CD4-positive, alpha-beta memory T cell (primary cell): ENCODE data around the gene PTPN4. TPM values are rescaled to one million over a fixed set of nuclear protein-coding genes. Genes with fewer than 3 reads are reported as not detected.

Source experiments
- CTCF ChIA-PET: fragments of 350-600 bp; sonication (Branson Sonifier 250); formaldehyde crosslinking; loops from one replicate; lab custom pipeline; 2021; ENCODE audit warnings: inconsistent platforms; ENCODE audit not compliant: partially characterized antibody; lab: Charles Lee
- POLR2A ChIA-PET: fragments of 350-600 bp; sonication (Branson Sonifier 250); formaldehyde crosslinking; loops from one replicate; lab custom pipeline; 2021; ENCODE audit not compliant: partially characterized antibody; lab: Charles Lee
- DNase-seq, 5 donors: peaks; one replicate each; pipeline versions ENCODE4 v3.0.0 to v3.0.0-alpha.2; 2020 to 2022; ENCODE audit warnings: mixed read lengths in 1 of 5
- H3K27ac ChIP-seq: one replicate; pipeline ENCODE4 v1.7.0; 2013; ENCODE audit warnings: low read depth, low read length
- H3K27me3 ChIP-seq: 2 replicates; pipeline ENCODE4 v1.7.0; 2013; ENCODE audit warnings: mild to moderate bottlenecking, low read length, moderate library complexity; ENCODE audit not compliant: insufficient read depth
- H3K36me3 ChIP-seq: 2 replicates; pipeline ENCODE4 v1.7.0; 2013; ENCODE audit warnings: mild to moderate bottlenecking, low read length, moderate library complexity; ENCODE audit not compliant: insufficient read depth
- H3K4me1 ChIP-seq: 2 replicates; pipeline ENCODE4 v1.7.0; 2013; ENCODE audit warnings: mild to moderate bottlenecking, low read length, moderate library complexity; ENCODE audit not compliant: insufficient read depth
- H3K4me3 ChIP-seq, 2 donors: one replicate each; pipeline ENCODE4 v1.7.0; 2013; ENCODE audit warnings: low read length in 2 of 2, mild to moderate bottlenecking in 1 of 2
- H3K9me3 ChIP-seq, 2 donors: one replicate each; pipeline ENCODE4 v1.7.0; 2013; ENCODE audit warnings: low read length in 2 of 2, control low read depth in 1 of 2; ENCODE audit not compliant: control insufficient read depth in 1 of 2
- H3K27ac Mint-ChIP-seq, 7 donors: one replicate each; pipeline ENCODE4 v1.8.0; 2020 to 2021; ENCODE audit warnings: mixed read lengths in 7 of 7, mild to moderate bottlenecking in 6 of 7, inconsistent platforms in 3 of 7, moderate library complexity in 3 of 7
- H3K27me3 Mint-ChIP-seq, 2 donors: one replicate each; pipeline ENCODE4 v1.8.0; 2020 to 2021; ENCODE audit warnings: mixed read lengths in 2 of 2
- H3K36me3 Mint-ChIP-seq, 2 donors: one replicate each; pipeline ENCODE4 v1.8.0; 2020 to 2021; ENCODE audit warnings: mixed read lengths in 2 of 2, inconsistent platforms in 1 of 2, mild to moderate bottlenecking in 1 of 2
- H3K4me1 Mint-ChIP-seq, 4 donors: one replicate each; pipeline ENCODE4 v1.8.0; 2020 to 2021; ENCODE audit warnings: mixed read lengths in 4 of 4, mild to moderate bottlenecking in 1 of 4
- H3K4me3 Mint-ChIP-seq, 8 donors: one replicate each; pipeline ENCODE4 v1.8.0; 2020 to 2021; ENCODE audit warnings: mixed read lengths in 8 of 8, mild to moderate bottlenecking in 7 of 8, moderate library complexity in 6 of 8, inconsistent platforms in 3 of 8
- H3K9me3 Mint-ChIP-seq, 8 donors: one replicate each; pipeline ENCODE4 v1.8.0; 2020 to 2021; ENCODE audit warnings: mixed read lengths in 8 of 8, mild to moderate bottlenecking in 5 of 8, inconsistent platforms in 3 of 8, moderate library complexity in 1 of 8
- intact Hi-C: fragments of 100-400 bp; cut with micrococcal nuclease; formaldehyde crosslinking; loops from one replicate; pipeline ENCODE4 v1.15.1; 2023
- polyA plus RNA-seq, 2 donors: library from polyadenylated mRNA; unstranded; fragments of 300-500 nt; fragmentation: Illumina TruSeq; gene quantifications; one replicate each; pipeline ENCODE4 v1.2.3, GENCODE V29; 2021
- total RNA-seq, 2 experiments: library from RNA; stranded (reverse); gene quantifications; one replicate each; pipeline ENCODE4 v1.2.3, GENCODE V29; 2021

Gene PTPN4
- total and polyA plus RNA-seq, 4 experiments from 2014 or later = 83.1 to 137 (median 92.9) TPM

DNA sequence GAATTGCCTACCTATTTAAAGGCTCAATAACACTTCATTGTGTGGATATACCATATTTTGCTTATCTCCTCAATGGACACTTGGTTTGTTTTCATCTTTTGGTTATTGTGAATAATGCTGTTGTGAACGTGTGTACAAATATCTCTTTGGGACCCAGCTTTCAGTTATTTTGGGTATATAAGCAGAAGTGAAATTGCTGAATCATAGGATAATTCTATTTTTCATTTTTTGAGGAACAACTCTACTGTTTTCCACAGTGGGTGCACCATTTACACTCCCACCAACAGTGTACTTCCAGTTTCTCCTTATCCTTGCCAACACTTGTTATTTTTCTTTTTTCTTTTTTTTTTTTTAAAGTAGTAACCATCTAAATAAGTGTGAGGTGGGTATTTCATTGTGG is 29.0 kb downstream of the PTPN4 start:
- POLR2A ChIA-PET = no interaction called here

DNA sequence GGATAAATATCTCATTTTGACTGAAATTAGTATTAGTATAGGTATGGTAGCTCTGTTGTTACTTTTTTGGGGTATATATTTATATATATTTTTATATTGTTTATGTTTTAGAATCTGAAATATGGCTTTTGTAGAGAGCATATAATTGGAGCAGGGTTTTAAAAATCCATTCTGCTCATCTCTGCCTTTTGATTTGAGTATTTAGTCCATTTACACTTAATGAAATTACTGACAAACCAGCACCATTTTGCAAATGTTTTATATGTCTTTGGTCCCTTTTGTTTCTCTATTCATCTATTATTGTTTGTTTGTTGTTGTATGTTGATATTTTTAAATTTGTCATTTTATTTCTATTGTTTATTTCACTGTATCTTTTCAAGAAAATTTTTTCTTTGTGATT is 30.7 kb downstream of the PTPN4 start:
- no peak overlapping the region for H3K27ac Mint-ChIP-seq
- POLR2A ChIA-PET = no interaction called here
- CTCF ChIA-PET = interaction anchor here (0.7 kb wide), 1 partner anchor 31 kb away, joined by 4 read pairs; no protein-coding TSS in a partner anchor
- Histone ChIP-seq H3K36me3 (no peaks in the 10 kb centered on the region), H3K4me1 (peaks cover 14% of the 10 kb centered on the region), H3K4me3 (no peak overlapping the region), H3K27me3 (no peaks in the 10 kb centered on the region), H3K9me3 (peaks cover 3 to 4% of the 10 kb centered on the region in 2 donors), H3K27ac (no peak overlapping the region)
- intact Hi-C loops = no loop called here
- H3K4me3 Mint-ChIP-seq = no peak overlapping the region
- H3K36me3 Mint-ChIP-seq = peaks cover 43 to 57% of the 10 kb centered on the region in 2 donors
- peaks cover 14 to 31% (median 24%) of the 10 kb centered on the region in 4 donors for H3K4me1 Mint-ChIP-seq
- peaks cover 0 to 48% (median 28%) of the 10 kb centered on the region in 8 donors for H3K9me3 Mint-ChIP-seq
- DNase-seq = no peak
- H3K27me3 Mint-ChIP-seq = no peaks in the 10 kb centered on the region

More for the DNA sequence above, 29.0 kb downstream of the PTPN4 start:
- H3K36me3 Mint-ChIP-seq = peaks cover 38 to 46% of the 10 kb centered on the region in 2 donors
- H3K4me3 Mint-ChIP-seq = no peak overlapping the region
- no peak for DNase-seq
- CTCF ChIA-PET = no interaction called here
- peaks cover 14% of the 10 kb centered on the region for H3K4me1 ChIP-seq
- peaks cover 19 to 35% (median 27%) of the 10 kb centered on the region in 4 donors for H3K4me1 Mint-ChIP-seq
- H3K4me3 ChIP-seq = no peak overlapping the region
- no peak overlapping the region for H3K27ac ChIP-seq
- intact Hi-C loops = no loop called here
- peaks cover 3 to 4% of the 10 kb centered on the region in 2 donors for H3K9me3 ChIP-seq
- no peaks in the 10 kb centered on the region for H3K27me3 Mint-ChIP-seq
- H3K36me3 ChIP-seq = no peaks in the 10 kb centered on the region
- peaks cover 0 to 48% (median 28%) of the 10 kb centered on the region in 8 donors for H3K9me3 Mint-ChIP-seq
- H3K27ac Mint-ChIP-seq = no peak overlapping the region
- H3K27me3 ChIP-seq = no peaks in the 10 kb centered on the region

DNA sequence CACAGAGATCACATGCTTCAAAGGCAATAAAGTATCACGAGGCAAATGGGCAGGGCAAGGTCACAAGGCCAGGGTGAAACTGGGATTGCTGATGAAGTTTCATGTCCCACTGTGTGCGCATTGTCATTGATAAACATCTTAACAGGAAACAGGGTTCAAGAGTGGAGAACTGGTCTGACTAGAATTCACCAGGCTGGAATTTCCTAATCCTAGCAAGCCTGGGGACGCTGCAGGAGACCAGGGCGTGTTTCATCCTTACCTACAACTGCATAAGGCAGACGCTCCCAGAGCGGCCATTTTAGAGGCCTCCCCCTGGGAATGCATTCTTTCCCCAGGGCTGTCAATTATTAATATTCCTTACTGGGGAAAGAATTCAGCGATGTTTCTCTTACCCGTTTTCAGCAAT is 33.2 kb downstream of the PTPN4 start:
- intact Hi-C loops = no loop called here
- Histone ChIP-seq H3K4me3 (no peak overlapping the region), H3K9me3 (peaks cover 3 to 4% of the 10 kb centered on the region in 2 donors), H3K4me1 (no peaks in the 10 kb centered on the region), H3K27me3 (no peaks in the 10 kb centered on the region), H3K36me3 (no peaks in the 10 kb centered on the region), H3K27ac (no peak overlapping the region)
- POLR2A ChIA-PET = no interaction called here
- no peak for DNase-seq
- Mint-ChIP-seq H3K27me3 (no peaks in the 10 kb centered on the region), H3K4me3 (no peak overlapping the region), H3K36me3 (peaks cover 48 to 61% of the 10 kb centered on the region in 2 donors), H3K9me3 (peaks cover 0 to 48% (median 28%) of the 10 kb centered on the region in 8 donors), H3K4me1 (peaks cover 12 to 27% (median 21%) of the 10 kb centered on the region in 4 donors), H3K27ac (no peak overlapping the region)
- CTCF ChIA-PET = no interaction called here

DNA sequence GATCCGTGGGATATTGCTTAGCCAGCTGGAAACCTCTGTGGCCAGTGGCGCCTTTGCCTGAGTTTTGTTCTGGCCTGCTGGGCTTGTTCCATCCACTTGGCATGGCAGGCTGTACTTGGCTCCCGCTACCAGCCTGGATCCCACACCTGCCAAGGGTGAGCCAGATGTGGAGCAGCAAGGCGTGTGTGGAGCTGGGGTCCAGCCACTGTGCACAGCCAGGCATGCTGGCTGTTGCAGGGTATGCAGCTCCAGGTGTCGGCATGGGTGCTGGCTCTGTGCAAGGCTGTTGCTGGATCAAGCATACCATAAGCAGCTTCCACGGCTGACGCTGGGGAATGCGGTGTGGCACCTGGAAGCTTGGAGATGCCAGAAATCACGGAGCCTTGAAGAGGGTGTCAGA is 34.5 kb downstream of the PTPN4 start:
- H3K4me1 Mint-ChIP-seq = peaks cover 17 to 33% (median 30%) of the 10 kb centered on the region in 4 donors
- peaks cover 7% of the 10 kb centered on the region for H3K4me1 ChIP-seq
- no peak for DNase-seq
- no peaks in the 10 kb centered on the region for H3K27me3 ChIP-seq
- H3K36me3 Mint-ChIP-seq = peaks cover 41 to 57% of the 10 kb centered on the region in 2 donors
- no peak overlapping the region for H3K27ac ChIP-seq
- no peaks in the 10 kb centered on the region for H3K27me3 Mint-ChIP-seq
- intact Hi-C loops = no loop called here
- peaks cover 0 to 40% (median 26%) of the 10 kb centered on the region in 8 donors for H3K9me3 Mint-ChIP-seq
- no peak overlapping the region for H3K4me3 ChIP-seq
- H3K9me3 ChIP-seq = peaks cover 3 to 4% of the 10 kb centered on the region in 2 donors
- no peaks in the 10 kb centered on the region for H3K36me3 ChIP-seq
- no peak overlapping the region for H3K4me3 Mint-ChIP-seq
- CTCF ChIA-PET = interaction anchor here (1.0 to 1.3 kb wide), 2 partner anchors 12 to 25 kb away, joined by 3 read pairs; no protein-coding TSS in a partner anchor
- POLR2A ChIA-PET = no interaction called here
- H3K27ac Mint-ChIP-seq = no peak overlapping the region

DNA sequence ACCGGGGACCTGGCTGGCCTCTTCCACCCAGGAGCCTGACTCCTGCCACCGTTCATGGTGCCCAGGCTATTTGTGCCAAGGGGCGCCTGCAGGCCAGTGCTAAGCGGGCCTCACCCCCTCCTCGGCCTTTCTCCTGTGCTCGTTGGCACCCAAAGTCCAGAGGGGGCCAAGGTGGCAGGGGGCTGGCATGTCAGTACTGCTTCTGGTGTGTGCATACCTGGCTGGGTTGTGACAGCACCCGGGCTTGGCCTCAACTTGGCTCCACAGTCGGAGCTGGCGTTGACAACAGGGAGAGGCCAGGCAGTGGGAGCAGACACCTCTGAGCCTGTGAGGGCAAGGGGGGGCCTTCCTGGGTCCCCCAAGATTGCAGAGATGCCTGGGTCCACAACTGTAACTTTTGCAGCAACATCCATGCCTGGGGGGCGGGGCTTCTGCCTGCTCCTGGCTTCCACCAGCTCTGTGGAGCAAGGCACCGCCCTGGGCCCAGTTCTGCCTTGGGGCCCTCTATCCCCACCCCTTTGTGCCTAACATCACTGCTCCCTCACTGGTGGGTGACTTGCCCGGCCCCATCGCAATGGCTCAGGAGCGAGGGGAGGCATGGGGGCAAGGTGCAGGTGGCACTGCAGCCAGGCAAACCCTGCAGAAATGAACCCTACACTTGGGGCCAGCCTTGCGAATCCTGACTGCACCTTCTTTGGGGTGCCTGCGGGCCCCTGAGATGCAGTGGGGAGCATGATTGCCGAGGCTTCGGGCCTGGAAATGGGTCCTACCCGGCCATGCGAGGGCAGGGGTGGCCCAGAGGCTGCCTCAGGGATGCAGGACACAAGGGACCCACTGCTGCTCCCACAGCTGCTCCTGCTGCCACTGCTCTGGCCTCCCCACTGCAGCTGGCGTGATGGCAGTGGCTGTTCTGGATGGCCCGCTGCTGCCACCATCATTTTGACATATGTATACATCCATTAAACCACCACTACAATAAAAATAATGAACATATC is 35.9 kb downstream of the PTPN4 start:
- peaks cover 21 to 42% (median 38%) of the 10 kb centered on the region in 4 donors for H3K4me1 Mint-ChIP-seq
- peaks cover 7% of the 10 kb centered on the region for H3K4me1 ChIP-seq
- no peak overlapping the region for H3K4me3 Mint-ChIP-seq
- ChIA-PET CTCF (interaction anchor here (1.3 kb wide), 1 partner anchor 10 kb away, joined by 3 read pairs; no protein-coding TSS in a partner anchor), POLR2A (interaction anchor here (1.2 kb wide), 1 partner anchor 36 kb away, joined by 3 read pairs; the partner anchor contains the start of gene PTPN4)
- intact Hi-C loops = no loop called here
- no peak overlapping the region for H3K27ac ChIP-seq
- peaks cover 0 to 27% (median 19%) of the 10 kb centered on the region in 8 donors for H3K9me3 Mint-ChIP-seq
- peak overlapping the region in 1 of 7 donors; percentile 43 for H3K27ac Mint-ChIP-seq
- H3K4me3 ChIP-seq = no peak overlapping the region
- no peaks in the 10 kb centered on the region for H3K36me3 ChIP-seq
- no peaks in the 10 kb centered on the region for H3K27me3 Mint-ChIP-seq
- peaks cover 32 to 46% of the 10 kb centered on the region in 2 donors for H3K36me3 Mint-ChIP-seq
- H3K27me3 ChIP-seq = no peaks in the 10 kb centered on the region
- DNase-seq = peak in 1 of 5 donors; percentile 31
- peaks cover 3 to 4% of the 10 kb centered on the region in 2 donors for H3K9me3 ChIP-seq

DNA sequence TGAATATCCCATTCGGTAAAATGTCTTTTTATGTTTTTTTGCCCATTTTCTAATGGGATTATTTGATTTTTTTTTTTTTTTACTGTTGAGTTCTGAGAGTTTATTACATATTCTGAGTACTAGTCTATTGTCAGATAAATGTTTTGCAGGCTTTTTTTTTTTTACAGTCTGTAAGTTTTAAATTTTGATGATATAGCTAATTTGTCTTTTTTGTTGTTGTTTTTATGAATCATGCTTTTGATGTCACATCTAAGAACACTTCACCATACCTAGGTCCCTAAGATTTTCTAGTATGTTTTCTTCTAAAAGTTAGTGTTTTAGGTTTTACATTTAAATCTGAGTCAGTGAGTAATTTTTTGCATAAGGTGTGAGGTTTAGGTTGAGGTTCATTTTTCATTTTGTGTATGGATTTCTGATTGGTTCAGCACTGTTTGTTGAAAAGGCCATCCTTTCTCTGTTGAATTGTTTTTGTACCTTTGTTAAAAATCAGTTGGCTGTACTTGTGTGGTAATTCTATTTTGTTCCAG is 40.7 kb downstream of the PTPN4 start:
- CTCF ChIA-PET = no interaction called here
- H3K27ac Mint-ChIP-seq = peak overlapping the region in 4 of 7 donors; percentile 17 to 59 (median 32)

DNA sequence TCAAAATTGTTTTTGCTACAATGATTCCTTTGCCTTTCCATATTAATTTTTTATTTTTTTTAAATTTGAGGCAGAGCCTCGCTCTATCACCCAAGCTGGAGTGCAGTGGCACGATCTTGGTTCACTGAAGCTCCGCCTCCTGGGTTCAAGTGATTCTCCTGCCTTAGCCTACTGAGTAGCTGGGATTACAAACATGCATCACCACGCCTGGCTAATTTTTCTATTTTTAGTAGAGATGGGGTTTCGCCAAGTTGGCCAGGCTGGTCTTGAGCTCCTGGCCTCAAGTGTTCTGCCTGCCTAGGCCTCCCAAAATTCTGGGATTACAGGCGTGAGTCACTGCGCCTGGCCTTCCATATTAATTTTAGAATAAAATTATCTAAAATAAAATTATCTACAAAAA is 41.3 kb downstream of the PTPN4 start:
- Histone ChIP-seq H3K4me3 (no peak overlapping the region), H3K9me3 (no peaks in the 10 kb centered on the region), H3K27ac (no peak overlapping the region), H3K36me3 (no peaks in the 10 kb centered on the region), H3K4me1 (peaks cover 23% of the 10 kb centered on the region), H3K27me3 (no peaks in the 10 kb centered on the region)
- intact Hi-C loops = no loop called here
- Mint-ChIP-seq H3K4me3 (no peak overlapping the region), H3K27me3 (no peaks in the 10 kb centered on the region), H3K9me3 (peaks cover 0 to 5% (median under 1%) of the 10 kb centered on the region in 8 donors), H3K36me3 (peaks cover 12 to 17% of the 10 kb centered on the region in 2 donors), H3K4me1 (peaks cover 41 to 73% (median 60%) of the 10 kb centered on the region in 4 donors), H3K27ac (no peak overlapping the region)
- no peak for DNase-seq
- ChIA-PET POLR2A (no interaction called here), CTCF (no interaction called here)

More for the DNA sequence above, 40.7 kb downstream of the PTPN4 start:
- intact Hi-C loops = no loop called here
- H3K4me1 Mint-ChIP-seq = peaks cover 42 to 70% (median 60%) of the 10 kb centered on the region in 4 donors
- H3K27ac ChIP-seq = no peak overlapping the region
- no peaks in the 10 kb centered on the region for H3K27me3 Mint-ChIP-seq
- DNase-seq = no peak
- no peaks in the 10 kb centered on the region for H3K9me3 ChIP-seq
- peaks cover 0 to 5% (median under 1%) of the 10 kb centered on the region in 8 donors for H3K9me3 Mint-ChIP-seq
- peaks cover 23% of the 10 kb centered on the region for H3K4me1 ChIP-seq
- no peak overlapping the region for H3K4me3 ChIP-seq
- H3K36me3 ChIP-seq = no peaks in the 10 kb centered on the region
- H3K4me3 Mint-ChIP-seq = peak overlapping the region in 1 of 8 donors; percentile 22
- H3K36me3 Mint-ChIP-seq = peaks cover 9 to 12% of the 10 kb centered on the region in 2 donors
- POLR2A ChIA-PET = no interaction called here
- H3K27me3 ChIP-seq = no peaks in the 10 kb centered on the region
